ENCODE data around the gene TLE7. TPM values are rescaled to one million over a fixed set of nuclear protein-coding genes. Genes with fewer than 3 reads are reported as not detected.

The TLE7 gene
- polyA plus RNA-seq (2011; rRNA removed) (not detected in 2 replicates), polyA plus RNA-seq (2017; fragmentation: RNase III; extraction: RNeasy Plus Mini Kit Qiagen cat#74134 plus additional on column Dnase treatment) (not detected in 3 replicates), polyA minus RNA-seq (2011; rRNA and poly(A)+ RNA removed) (not detected in 2 replicates)
- not detected in 2 replicates for polyA plus RNA-seq (2012; cell fraction: cytosol; rRNA removed)
- not detected in 2 replicates for polyA plus RNA-seq (2012; cell fraction: nucleus; rRNA removed)

- Histone ChIP-seq H3K9me3 (peaks cover 55% of the 10 kb centered on the region), H3K4me2 (no peak within 1 kb of the TSS), H3K4me1 (no peaks in the 10 kb centered on the region), H3K4me3 (no peak within 1 kb of the TSS), H3K27ac (no peak within 1 kb of the TSS)
- POLR2A ChIA-PET, result no interaction called here
- FAIRE-seq (no peak), DNase-seq (ENCODE audit: low read depth in 1 of 2, low spot score in 1 of 2) (no peak), ATAC-seq (no peak)
- CTCF ChIA-PET, result interaction anchor here (0.9 kb wide), 1 partner anchor 58 kb away, joined by 3 read pairs; no protein-coding TSS in a partner anchor
- WGBS (ENCODE audit: missing lambda C conversion rate), result 69% methylated on average over 6 of the region's 13 CpGs
- no peak for TF ChIP-seq HEYL (CRISPR knock-in tag; IDR thresholded peaks at IDR 0.05)
- no peak for TF ChIP-seq PBX3 (IDR thresholded peaks at IDR 0.05)
- no peak for TF ChIP-seq HOXB13 (CRISPR knock-in tag; IDR thresholded peaks at IDR 0.05; ENCODE audit: low read depth)
- TF ChIP-seq HOXB5 (CRISPR knock-in tag; IDR thresholded peaks at IDR 0.05), result no peak
- TF ChIP-seq CBX8 (IDR thresholded peaks at IDR 0.05), result no peak
Observed at GRCh38 chr16:71442051-71442440, at the start of gene TLE7. Gene TLE7, minus strand, starts transcription at chr16:71442054. Its CDS starts 8,730 bp downstream, at chr16:71433324.

GRCh38 chr16:71491054-71491453 lies 49.2 kb upstream of the TLE7 start:
- ChIA-PET POLR2A (no interaction called here), CTCF (interaction anchor here (1.1 to 4.7 kb wide), 4 partner anchors 9 to 120 kb away, joined by 4 to 25 read pairs (median 10); no protein-coding TSS in a partner anchor)

GRCh38 chr16:71490361-71490760 lies 48.5 kb upstream of the TLE7 start:
- ATAC-seq, result no peak
- Histone ChIP-seq H3K9me3 (no peaks in the 10 kb centered on the region), H3K27ac (no peak overlapping the region), H3K4me2 (no peak overlapping the region), H3K4me3 (no peak overlapping the region), H3K4me1 (no peaks in the 10 kb centered on the region)
- DNase-seq (ENCODE audit: low read depth in 1 of 2, low spot score in 1 of 2), result no peak
- CTCF ChIA-PET, result interaction anchor here (1.4 to 4.7 kb wide), 4 partner anchors 10 to 120 kb away, joined by 4 to 25 read pairs (median 10); no protein-coding TSS in a partner anchor
- TF ChIP-seq REST (IDR thresholded peaks at IDR 0.05) (no peak), GATA3 (IDR thresholded peaks at IDR 0.05; ENCODE audit: borderline replicate concordance) (no peak), ELK1 (IDR thresholded peaks at IDR 0.05; ENCODE audit: low read depth, low read length) (no peak), NFE2L2 (conservative IDR thresholded peaks at IDR 0.05; ENCODE audit: low read length) (no peak)
- FAIRE-seq, result no peak
- POLR2A ChIA-PET, result no interaction called here

More at GRCh38 chr16:71491054-71491453, 49.2 kb upstream of the TLE7 start:
- Histone ChIP-seq H3K4me1 (no peaks in the 10 kb centered on the region), H3K4me3 (no peak overlapping the region), H3K9me3 (no peaks in the 10 kb centered on the region), H3K4me2 (no peak overlapping the region), H3K27ac (no peak overlapping the region)
- WGBS (ENCODE audit: missing lambda C conversion rate), result 37% methylated on average over 3 of the region's 3 CpGs
- TF ChIP-seq SMC3 (IDR thresholded peaks at IDR 0.05), result no peak
- TF ChIP-seq NFE2L2 (conservative IDR thresholded peaks at IDR 0.05; ENCODE audit: low read length), result no peak
- no peak for TF ChIP-seq HOXB13 (CRISPR knock-in tag; IDR thresholded peaks at IDR 0.05; ENCODE audit: low read depth)
- DNase-seq (ENCODE audit: low read depth in 1 of 2, low spot score in 1 of 2) (no peak), ATAC-seq (no peak), FAIRE-seq (no peak)

- H3K27ac ChIP-seq, result no peak within 1 kb of the TSS
- H3K9me3 ChIP-seq, result no peaks in the 10 kb centered on the region
- ChIA-PET POLR2A (no interaction called here), CTCF (interaction anchor here (0.9 to 4.7 kb wide), 5 partner anchors 11 to 122 kb away, joined by 3 to 25 read pairs (median 4); no protein-coding TSS in a partner anchor)
- H3K4me1 ChIP-seq, result no peaks in the 10 kb centered on the region
- ATAC-seq (no peak), FAIRE-seq (no peak), DNase-seq (ENCODE audit: low read depth in 1 of 2, low spot score in 1 of 2) (no peak)
- H3K4me3 ChIP-seq, result no peak within 1 kb of the TSS
- H3K4me2 ChIP-seq, result no peak within 1 kb of the TSS
- 88% methylated on average over 22 of the region's 22 CpGs for WGBS (ENCODE audit: missing lambda C conversion rate)
- no peak for TF ChIP-seq RFX5 (IDR thresholded peaks at IDR 0.05)
- TF ChIP-seq RAD21 (conservative IDR thresholded peaks at IDR 0.05 in 1 of 2, IDR thresholded peaks at IDR 0.05 in 1 of 2), result no peak
- TF ChIP-seq, protein P1, sequence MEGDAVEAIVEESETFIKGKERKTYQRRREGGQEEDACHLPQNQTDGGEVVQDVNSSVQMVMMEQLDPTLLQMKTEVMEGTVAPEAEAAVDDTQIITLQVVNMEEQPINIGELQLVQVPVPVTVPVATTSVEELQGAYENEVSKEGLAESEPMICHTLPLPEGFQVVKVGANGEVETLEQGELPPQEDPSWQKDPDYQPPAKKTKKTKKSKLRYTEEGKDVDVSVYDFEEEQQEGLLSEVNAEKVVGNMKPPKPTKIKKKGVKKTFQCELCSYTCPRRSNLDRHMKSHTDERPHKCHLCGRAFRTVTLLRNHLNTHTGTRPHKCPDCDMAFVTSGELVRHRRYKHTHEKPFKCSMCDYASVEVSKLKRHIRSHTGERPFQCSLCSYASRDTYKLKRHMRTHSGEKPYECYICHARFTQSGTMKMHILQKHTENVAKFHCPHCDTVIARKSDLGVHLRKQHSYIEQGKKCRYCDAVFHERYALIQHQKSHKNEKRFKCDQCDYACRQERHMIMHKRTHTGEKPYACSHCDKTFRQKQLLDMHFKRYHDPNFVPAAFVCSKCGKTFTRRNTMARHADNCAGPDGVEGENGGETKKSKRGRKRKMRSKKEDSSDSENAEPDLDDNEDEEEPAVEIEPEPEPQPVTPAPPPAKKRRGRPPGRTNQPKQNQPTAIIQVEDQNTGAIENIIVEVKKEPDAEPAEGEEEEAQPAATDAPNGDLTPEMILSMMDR (IDR thresholded peaks at IDR 0.05), result no peak
- no peak for TF ChIP-seq EP300 (IDR thresholded peaks at IDR 0.05)
- TF ChIP-seq NPAS2 (CRISPR knock-in tag; IDR thresholded peaks at IDR 0.05; ENCODE audit: borderline replicate concordance), result no peak
- no peak for TF ChIP-seq MAFK (IDR thresholded peaks at IDR 0.05; ENCODE audit: partially characterized antibody)
- TF ChIP-seq BHLHE40 (IDR thresholded peaks at IDR 0.05; ENCODE audit: low read depth, low read length), result no peak
- TF ChIP-seq ZC3H11A (IDR thresholded peaks at IDR 0.05), result no peak
- no peak for TF ChIP-seq JUN (IDR thresholded peaks at IDR 0.05)
- no peak for TF ChIP-seq KDM1A (IDR thresholded peaks at IDR 0.05; ENCODE audit: low read depth)
- no peak for TF ChIP-seq HOXB5 (CRISPR knock-in tag; IDR thresholded peaks at IDR 0.05)
- no peak for TF ChIP-seq ZFP36 (IDR thresholded peaks at IDR 0.05; ENCODE audit: borderline replicate concordance, partially characterized antibody)
- TF ChIP-seq FOSL2 (IDR thresholded peaks at IDR 0.05), result no peak
- no peak for TF ChIP-seq FOSL2 (CRISPR knock-in tag; IDR thresholded peaks at IDR 0.05)
- no peak for TF ChIP-seq SREBF2 (IDR thresholded peaks at IDR 0.05)
Observed at GRCh38 chr16:71489122-71489521, 47.3 kb upstream of the TLE7 start, which contains the start of gene ZNF19. Gene ZNF19, minus strand, starts transcription at chr16:71489324. Its CDS starts 7,210 bp downstream, at chr16:71482114.

All from A549 (cell line).